Suprapubic skin (tissue), 3 donors: ENCODE measurements around the gene CAPZB.

Source experiments
- CTCF ChIP-seq, 2 donors: fragments of 200-600 bp in 1 of 2; fragments of 450-650 bp in 1 of 2; sonication (generic) in 1 of 2; IDR thresholded peaks; one replicate each; pipeline ENCODE4 v1.5.1; 2016 to 2019; ENCODE audit warnings: antibody characterized with exemption in 2 of 2, mild to moderate bottlenecking in 1 of 2, moderate library complexity in 1 of 2
- POLR2A ChIP-seq, 2 donors: fragments of 450-650 bp; IDR thresholded peaks; one replicate each; pipeline ENCODE4 v1.6.1; 2017; ENCODE audit warnings: antibody characterized with exemption in 2 of 2, mild to moderate bottlenecking in 2 of 2, moderate library complexity in 2 of 2

GRCh38 chr1:19384113-19384512 is 101.2 kb downstream of the CAPZB start:
- TF ChIP-seq POLR2A (IDR thresholded peaks at IDR 0.05) (no peak), CTCF (IDR thresholded peaks at IDR 0.05) (no peak)
